SK-N-DZ (cell line): ENCODE measurements around the gene NTN5.
"Not testable (repeated sequence)": the region's sequence is repeated elsewhere in the genome, so short reads cannot be mapped to it uniquely, and the experiment has no call there.

Experiments used
- DNase-seq: peaks from one replicate; pipeline ENCODE4 v3.0.0-alpha.2; 2015; ENCODE audit warnings: low spot score

The NTN5 gene

DNA sequence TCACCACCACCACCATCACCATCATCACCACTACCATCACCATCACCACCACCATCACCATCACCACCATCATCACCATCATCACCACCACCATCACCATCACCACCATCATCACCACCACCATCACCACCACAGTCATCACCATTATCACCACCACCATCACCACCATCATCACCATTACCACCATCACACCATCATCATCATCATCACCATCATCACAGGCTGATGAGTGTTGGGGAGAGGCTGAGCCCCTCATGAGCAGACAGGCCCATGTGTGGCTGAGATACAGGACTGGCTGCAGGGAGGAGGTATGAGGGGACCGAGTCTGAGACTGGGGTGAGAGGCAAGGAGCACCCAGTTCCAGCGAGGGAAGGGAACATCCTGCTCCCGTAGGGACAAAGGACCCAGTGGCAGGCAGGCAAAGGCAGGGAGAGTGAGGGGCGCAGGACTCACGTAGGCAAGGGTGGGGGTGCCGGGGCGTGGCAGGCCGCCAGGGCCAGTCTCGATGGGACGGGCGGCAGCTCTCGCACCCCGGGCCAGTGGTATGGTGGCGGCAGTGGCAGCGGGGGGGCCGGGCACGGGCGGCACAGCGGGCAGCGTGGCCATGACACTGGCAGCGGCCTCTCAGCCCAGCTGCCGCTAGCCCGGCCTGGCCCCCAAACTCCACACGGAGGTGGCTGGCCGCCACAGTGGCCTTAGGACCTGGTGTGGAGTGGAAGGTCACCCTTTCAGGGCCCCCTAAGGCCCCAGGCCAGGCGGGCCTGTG is 2.7 kb downstream of the NTN5 start:
- no peak for DNase-seq

- DNase-seq, result no peak
Observed at GRCh38 chr19:48668761-48669160, 4.1 kb downstream of the NTN5 start.

GRCh38 chr19:48668332-48668731 is 4.5 kb downstream of the NTN5 start:
- no peak for DNase-seq

DNA sequence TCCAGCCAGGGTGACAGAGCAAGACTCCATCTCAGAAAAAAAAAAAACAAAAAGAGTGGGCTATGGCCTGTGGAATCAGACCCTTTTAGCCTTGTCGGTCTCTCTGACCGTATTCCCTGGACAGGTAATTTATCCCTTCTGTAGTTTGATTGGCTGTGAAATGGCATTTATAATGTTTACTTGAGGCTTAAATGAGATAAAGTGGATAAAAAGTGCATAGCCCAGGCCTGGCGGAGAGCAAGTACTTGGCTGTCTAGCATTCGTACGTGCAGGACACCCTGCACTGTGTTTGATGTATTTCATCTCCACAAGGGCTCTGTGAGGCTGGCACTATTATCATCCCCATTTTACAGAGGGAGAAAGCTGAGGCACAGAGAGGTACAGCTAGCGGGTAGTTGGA is 7.0 kb downstream of the NTN5 start:
- no peak for DNase-seq

DNA sequence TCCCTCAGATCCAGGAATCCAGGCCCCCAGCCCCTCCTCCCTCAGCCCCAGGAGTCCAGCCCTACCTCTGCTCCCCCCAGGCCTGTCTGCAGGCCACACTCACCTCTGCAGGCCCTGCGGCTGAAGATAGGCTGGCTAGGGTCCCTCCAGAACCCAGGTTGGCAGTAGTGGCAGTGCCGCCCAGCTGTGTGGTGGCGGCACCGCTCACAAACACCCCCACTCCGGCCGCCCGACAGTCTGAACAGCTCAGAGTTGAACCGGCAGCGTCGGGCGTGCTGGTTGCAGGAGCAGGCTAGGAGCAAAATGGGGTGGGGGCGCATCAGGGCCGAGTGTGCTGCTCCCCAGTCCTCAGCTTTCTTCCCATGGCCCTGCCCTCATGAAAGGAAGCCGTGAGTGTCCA is 8.3 kb downstream of the NTN5 start:
- DNase-seq, result no peak

GRCh38 chr19:48663667-48664066 is 9.2 kb downstream of the NTN5 start:
- DNase-seq, result no peak

- DNase-seq, result no peak
Observed at GRCh38 chr19:48661711-48662090, 11.1 kb downstream of the NTN5 start.

DNA sequence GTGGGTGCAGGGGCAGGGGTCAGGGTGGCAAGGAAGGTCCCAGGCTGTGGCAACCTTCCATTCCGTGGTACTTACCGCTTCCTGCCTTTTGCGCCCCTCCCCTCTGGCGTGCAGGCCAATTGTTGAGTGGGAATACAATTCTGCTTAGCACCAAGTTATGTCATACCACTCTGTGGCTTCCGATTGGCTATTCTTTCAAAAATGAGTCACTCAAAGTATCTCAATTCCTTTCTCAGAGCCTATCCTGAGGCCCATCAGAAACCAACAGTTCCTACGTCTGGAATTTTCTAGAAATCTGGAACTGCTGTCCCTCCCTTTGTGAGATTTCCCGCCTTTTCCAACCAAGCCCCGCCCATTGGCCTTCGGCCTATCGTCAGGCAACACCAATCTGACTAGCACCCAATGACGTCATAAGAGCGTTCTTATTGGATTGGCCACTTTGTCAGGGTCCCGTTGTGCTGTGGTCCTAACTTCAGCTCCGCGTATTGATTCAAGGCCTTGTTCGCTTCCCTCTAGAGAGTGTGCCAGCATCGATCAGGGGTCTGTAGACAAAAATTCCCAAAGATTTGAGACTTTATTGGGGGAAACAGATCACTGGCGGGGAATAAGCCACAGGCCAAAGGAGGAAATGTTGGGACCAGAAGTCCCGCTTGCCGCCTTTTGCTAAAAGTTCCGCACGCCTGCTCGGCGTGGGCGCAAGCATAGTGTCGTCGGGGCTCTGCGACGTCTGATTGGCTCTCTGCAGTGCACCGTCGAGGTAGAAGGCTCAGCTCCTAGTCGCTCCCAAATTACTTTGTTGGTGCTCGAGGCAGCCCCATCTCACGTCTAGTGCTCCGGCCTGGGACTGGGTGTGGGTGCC is 11.7 kb downstream of the NTN5 start:
- peak; percentile 68 for DNase-seq

GRCh38 chr19:48659768-48660167 is 13.0 kb downstream of the NTN5 start:
- no peak for DNase-seq

DNA sequence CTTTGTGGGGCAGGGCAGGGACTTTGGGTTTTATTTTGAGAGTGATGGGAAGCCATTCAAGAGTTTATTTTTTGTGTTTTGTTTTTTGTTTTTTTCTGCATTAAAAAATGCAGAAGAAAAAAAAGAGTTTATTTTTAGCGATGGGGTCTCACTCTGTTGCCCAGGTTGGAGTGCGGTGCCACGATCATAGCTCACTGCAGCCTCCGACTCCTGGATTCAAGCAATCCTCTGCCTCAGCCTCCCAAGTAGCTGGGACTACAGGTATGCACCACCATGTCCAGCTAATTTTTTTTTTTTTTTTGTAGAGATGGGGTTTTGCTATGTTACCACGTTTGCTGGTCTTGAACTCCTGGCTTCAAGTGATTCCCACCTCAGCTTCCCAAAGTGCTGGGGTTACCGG is 14.3 kb downstream of the NTN5 start:
- no peak for DNase-seq

GRCh38 chr19:48657828-48658227 is 15.0 kb downstream of the NTN5 start:
- not testable (repeated sequence) for DNase-seq

DNA sequence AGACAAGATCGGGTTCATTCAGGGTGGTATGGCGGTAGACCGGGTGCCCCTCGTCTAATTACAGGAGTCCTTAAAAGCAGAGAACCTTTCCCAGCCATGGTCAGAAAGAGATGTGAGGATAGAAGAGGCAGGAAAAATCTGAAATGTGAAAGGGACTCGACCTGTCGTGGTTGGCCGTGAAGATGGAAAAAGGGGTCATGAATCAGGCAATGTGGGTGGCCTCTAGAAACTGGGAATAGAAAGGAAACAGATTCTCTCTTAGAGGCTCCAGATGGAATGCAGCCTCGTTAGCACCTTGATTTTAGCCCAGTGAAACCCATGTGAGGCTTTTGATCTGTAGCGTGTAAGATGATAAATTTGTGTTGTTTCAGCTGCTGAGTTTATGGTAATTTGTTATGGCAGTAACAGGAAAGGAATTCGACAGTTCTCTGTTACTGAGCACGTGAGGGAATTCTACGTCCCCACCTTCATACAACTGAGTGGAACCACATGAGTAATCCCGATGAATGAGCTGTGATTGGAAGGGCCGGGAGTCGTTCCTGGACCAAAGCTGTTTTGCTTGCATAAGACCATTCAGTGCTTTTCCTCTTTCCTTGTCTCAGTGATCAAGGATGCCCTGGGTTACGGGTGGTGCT is 15.9 kb downstream of the NTN5 start:
- DNase-seq, result no peak

GRCh38 chr19:48654299-48655059 is 18.3 kb downstream of the NTN5 start:
- DNase-seq, result no peak

DNA sequence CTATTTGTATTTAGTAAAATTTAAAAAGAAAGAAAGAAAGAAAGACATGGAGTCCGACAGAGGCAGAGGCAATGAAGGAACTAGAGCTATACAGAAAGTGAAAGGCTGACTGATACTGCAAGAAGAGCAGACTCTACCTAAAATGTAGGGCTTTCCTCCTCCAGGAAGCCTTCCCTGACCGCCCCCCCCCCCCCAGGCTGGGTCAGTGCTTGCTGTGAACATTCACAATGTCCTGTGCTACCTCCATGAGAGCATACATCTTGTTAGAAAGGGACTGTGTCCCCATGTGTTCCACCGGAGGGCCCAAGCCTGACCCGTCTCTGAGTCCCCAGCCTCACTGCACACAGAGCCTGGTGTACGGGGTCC is 21.2 kb downstream of the NTN5 start:
- no peak for DNase-seq

DNA sequence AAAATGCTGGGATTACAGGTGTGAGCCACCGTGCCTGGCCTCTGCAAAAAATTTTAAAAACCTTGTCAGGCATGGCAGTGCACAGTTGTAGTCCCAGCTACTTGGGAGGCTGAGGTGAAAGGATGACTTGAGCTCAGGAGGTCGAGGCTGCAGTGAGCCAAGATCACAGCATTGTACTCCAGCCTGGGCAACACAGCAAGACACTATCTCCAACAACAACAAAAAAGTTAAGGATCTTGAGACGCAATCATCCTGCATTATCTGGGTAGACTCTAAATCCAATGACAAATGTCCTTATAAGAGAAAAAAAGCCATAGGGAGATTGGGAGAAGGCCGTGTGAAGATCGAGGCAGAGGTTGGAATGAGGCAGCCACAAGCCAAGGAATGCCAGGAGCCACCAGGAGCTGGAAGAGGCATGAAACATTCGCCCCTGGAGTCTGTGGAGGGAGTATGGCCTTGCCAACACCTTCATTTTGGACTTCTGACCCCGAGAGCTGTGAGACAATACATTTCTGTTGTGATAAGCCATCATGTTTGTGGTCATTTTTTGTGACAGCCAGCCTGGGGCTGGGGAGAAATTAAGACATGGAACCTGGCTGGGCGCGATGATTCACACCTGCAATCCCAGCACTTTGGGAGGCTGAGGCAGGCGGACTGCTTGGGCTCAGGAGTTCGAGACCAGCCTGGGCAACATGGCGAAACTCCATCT is 21.7 kb downstream of the NTN5 start:
- no peak for DNase-seq

GRCh38 chr19:48648134-48648533 is 24.7 kb downstream of the NTN5 start:
- no peak for DNase-seq

DNA sequence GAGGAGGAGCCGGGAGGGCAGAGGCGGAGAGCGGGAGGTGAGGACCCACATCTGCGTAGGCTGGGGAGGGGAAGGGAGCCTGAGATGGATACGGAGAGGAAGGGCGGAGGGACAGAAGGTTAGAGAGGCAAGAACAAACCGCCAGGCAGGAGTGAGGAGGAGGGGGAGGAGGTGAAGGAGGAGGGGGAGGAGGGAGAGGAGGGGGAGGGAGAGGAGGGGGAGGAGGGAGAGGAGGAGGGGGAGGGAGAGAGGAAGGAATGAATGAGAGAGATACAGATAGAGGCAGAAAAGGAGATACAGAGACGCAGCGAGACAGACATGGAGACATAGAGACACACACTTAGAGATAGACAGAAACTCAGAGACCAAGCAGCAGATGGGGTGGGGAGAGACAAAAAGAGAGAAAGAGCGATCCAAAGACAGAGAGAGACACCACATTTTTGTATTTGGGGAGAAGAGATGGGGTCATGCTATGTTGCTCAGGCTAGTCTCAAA is 26.0 kb downstream of the NTN5 start:
- DNase-seq, result no peak

GRCh38 chr19:48646001-48646721 is 26.7 kb downstream of the NTN5 start, which contains the start of gene CA11:
Gene CA11 (minus strand): TSS chr19:48646187. CDS start chr19:48645632, 555 bp downstream.
- peak; percentile 82 for DNase-seq

DNA sequence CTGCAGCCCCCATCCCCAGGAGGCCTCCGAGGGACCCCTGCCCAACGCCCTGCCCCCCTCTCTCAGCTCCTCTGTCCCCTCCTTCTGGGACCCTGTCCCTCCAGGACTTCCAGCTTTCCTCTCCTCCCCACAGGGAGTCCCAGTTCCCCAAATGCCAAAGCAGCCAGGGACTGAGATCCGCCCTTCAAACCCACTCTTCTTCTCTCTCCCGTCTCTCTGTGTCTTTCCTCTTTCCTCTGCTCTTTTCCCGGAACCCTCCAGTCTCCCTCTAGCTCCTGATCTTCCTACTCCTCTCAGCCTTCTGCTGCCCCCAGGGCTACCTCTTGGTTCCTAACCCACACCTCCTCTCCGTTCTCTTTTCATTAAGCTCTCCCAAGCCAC is 27.2 kb downstream of the NTN5 start:
- DNase-seq, result no peak
